ENCODE results near the gene PIEZO2. TPM values are rescaled to one million over a fixed set of nuclear protein-coding genes. Genes with fewer than 3 reads are reported as not detected.

Gene PIEZO2
- total and polyA plus RNA-seq, 8 donors, result 0.38 to 11.1 (median 3.0) TPM

GRCh38 chr18:10745971-10746370 is 403.4 kb downstream of the PIEZO2 start:
- no peak for DNase-seq
- 74 to 79% methylated on average over 3 of the region's 3 CpGs for WGBS, 2 donors

GRCh38 chr18:10745219-10745618 is 404.1 kb downstream of the PIEZO2 start:
- FAIRE-seq (no peak), ATAC-seq (no peak), DNase-seq (no peak)
- intact Hi-C loops (cut with DNase I), result no loop called here
- no peak for TF ChIP-seq CTCF (IDR thresholded peaks at IDR 0.05)
- peaks cover 0 to 3% (median 0%) of the 10 kb centered on the region in 4 donors for H3K9me3 ChIP-seq
- 67 to 72% methylated on average over 8 of the region's 8 CpGs for WGBS, 2 donors
- H3K27me3 ChIP-seq, result no peaks in the 10 kb centered on the region
- H3K4me1 ChIP-seq, result no peaks in the 10 kb centered on the region
- H3K36me3 ChIP-seq, result no peaks in the 10 kb centered on the region
- H3K4me3 ChIP-seq, result no peak overlapping the region
- no peak overlapping the region for H3K27ac ChIP-seq

More at GRCh38 chr18:10745971-10746370, 403.4 kb downstream of the PIEZO2 start:
- intact Hi-C loops (cut with DNase I), result no loop called here
- no peak overlapping the region for H3K4me3 ChIP-seq
- no peak for FAIRE-seq
- no peaks in the 10 kb centered on the region for H3K4me1 ChIP-seq
- H3K27me3 ChIP-seq, result no peaks in the 10 kb centered on the region
- ATAC-seq, result no peak
- TF ChIP-seq CTCF (IDR thresholded peaks at IDR 0.05), result no peak
- H3K9me3 ChIP-seq, result peaks cover 0 to 3% (median 0%) of the 10 kb centered on the region in 4 donors
- no peaks in the 10 kb centered on the region for H3K36me3 ChIP-seq
- no peak overlapping the region for H3K27ac ChIP-seq

GRCh38 chr18:10743766-10744165 is 405.6 kb downstream of the PIEZO2 start:
- no peak for TF ChIP-seq CTCF (IDR thresholded peaks at IDR 0.05)
- intact Hi-C loops (cut with DNase I), result no loop called here
- no peaks in the 10 kb centered on the region for H3K36me3 ChIP-seq
- H3K4me1 ChIP-seq, result no peaks in the 10 kb centered on the region
- no peak for FAIRE-seq
- WGBS, 2 donors, result 73 to 79% methylated on average over 5 of the region's 5 CpGs
- no peak for DNase-seq
- H3K9me3 ChIP-seq, result peaks cover 0 to 3% (median 0%) of the 10 kb centered on the region in 4 donors
- no peak overlapping the region for H3K4me3 ChIP-seq
- ATAC-seq, result no peak
- no peaks in the 10 kb centered on the region for H3K27me3 ChIP-seq
- H3K27ac ChIP-seq, result no peak overlapping the region

- Histone ChIP-seq H3K27me3 (no peaks in the 10 kb centered on the region), H3K4me3 (no peak overlapping the region), H3K4me1 (no peaks in the 10 kb centered on the region), H3K27ac (no peak overlapping the region), H3K36me3 (no peaks in the 10 kb centered on the region), H3K9me3 (peaks cover 0 to 3% (median 0%) of the 10 kb centered on the region in 4 donors)
- no peak for TF ChIP-seq CTCF (IDR thresholded peaks at IDR 0.05)
- ATAC-seq, result no peak
- 74 to 86% methylated on average over 3 of the region's 3 CpGs for WGBS, 2 donors
- FAIRE-seq, result no peak
- intact Hi-C loops (cut with DNase I), result no loop called here
- DNase-seq, result no peak
Observed at GRCh38 chr18:10739152-10739551, 410.2 kb downstream of the PIEZO2 start.

GRCh38 chr18:10736984-10737383 is 412.4 kb downstream of the PIEZO2 start:
- no peak for ATAC-seq
- Histone ChIP-seq H3K27me3 (no peaks in the 10 kb centered on the region), H3K36me3 (no peaks in the 10 kb centered on the region), H3K4me1 (no peaks in the 10 kb centered on the region), H3K9me3 (peaks cover 0 to 3% (median 0%) of the 10 kb centered on the region in 4 donors), H3K27ac (no peak overlapping the region), H3K4me3 (no peak overlapping the region)
- no peak for DNase-seq
- WGBS, 2 donors, result 31 to 38% methylated on average over 3 of the region's 3 CpGs
- no peak for TF ChIP-seq CTCF (IDR thresholded peaks at IDR 0.05)
- intact Hi-C loops (cut with DNase I), result no loop called here
- no peak for FAIRE-seq
